Stimulated activated naive B cell treated with anti-CD40 and anti-IgM and Interleukin-4, amounts not matched to agents 10 μg/mL and 1 μg/mL and 100 μg/mL, for 72 hours (primary cell): ENCODE measurements around the gene GYG1.

Experiments
- ATAC-seq, 2 donors: fragments of 150-1000 bp; cut with Tn5 transposase; replicated peaks; 2 replicates each; pipeline ENCODE4 v1.10.0; 2021; ENCODE audit warnings: moderate library complexity in 1 of 2
- DNase-seq: peaks from one replicate; pipeline ENCODE4 v3.0.0; 2021
- H3K27ac Mint-ChIP-seq: one replicate; pipeline ENCODE4 v1.8.0; 2022; ENCODE audit warnings: mild to moderate bottlenecking, mixed read lengths
- H3K27me3 Mint-ChIP-seq, 2 donors: one replicate each; pipeline ENCODE4 v1.8.0; 2022; ENCODE audit warnings: mixed read lengths in 2 of 2
- H3K36me3 Mint-ChIP-seq, 2 donors: one replicate each; pipeline ENCODE4 v1.8.0; 2022; ENCODE audit warnings: mixed read lengths in 2 of 2, mild to moderate bottlenecking in 1 of 2
- H3K4me1 Mint-ChIP-seq, 2 donors: one replicate each; pipeline ENCODE4 v1.8.0; 2022; ENCODE audit warnings: mixed read lengths in 2 of 2, mild to moderate bottlenecking in 1 of 2
- H3K4me3 Mint-ChIP-seq, 2 donors: one replicate each; pipeline ENCODE4 v1.8.0; 2022; ENCODE audit warnings: mild to moderate bottlenecking in 2 of 2, mixed read lengths in 2 of 2, moderate library complexity in 1 of 2
- H3K9me3 Mint-ChIP-seq, 2 donors: one replicate each; pipeline ENCODE4 v1.8.0; 2022; ENCODE audit warnings: mixed read lengths in 2 of 2, mild to moderate bottlenecking in 1 of 2

The GYG1 gene

DNA sequence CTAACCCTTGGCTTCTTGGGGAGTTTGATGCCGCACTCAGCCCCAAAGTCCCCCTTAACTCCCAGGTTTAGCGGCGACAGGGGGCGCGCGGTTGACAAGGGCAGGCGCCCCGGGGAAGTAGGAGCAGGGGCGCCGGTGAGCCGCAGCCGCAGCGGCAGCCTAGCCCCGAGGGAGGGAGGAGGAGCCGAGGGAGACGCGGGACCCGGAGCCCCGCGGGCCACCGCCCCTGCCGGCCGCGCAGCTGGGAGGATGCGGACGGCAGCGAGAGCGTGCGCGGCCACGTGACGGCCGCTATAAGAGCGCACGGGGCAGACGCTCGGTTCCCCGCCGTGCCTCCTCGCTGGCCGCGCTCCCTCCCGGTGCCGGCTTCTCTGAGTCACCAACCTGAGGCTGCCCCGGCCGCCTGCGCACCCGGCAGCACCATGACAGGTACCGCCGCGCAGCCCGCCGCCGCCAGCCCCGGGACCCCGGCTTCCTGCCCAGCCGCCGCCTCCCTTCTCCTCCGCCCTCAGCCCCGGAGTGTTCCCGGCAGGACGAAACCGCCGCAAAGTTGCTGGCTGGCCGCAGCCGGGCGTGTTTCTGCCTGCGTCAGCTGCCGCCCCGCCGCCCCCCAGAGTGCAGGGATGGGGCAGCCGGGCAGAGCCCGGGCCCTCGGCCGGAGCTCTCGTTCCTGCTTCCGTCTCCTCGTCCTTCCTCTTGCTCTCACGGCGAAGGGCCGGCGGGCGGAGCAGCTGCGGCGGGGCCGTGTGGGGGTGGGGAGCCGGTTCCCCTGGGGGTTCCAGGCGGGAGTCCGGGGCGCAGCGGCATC is at the start of gene GYG1:
Gene GYG1, plus strand, starts transcription at position 322 of the 808 bp plus-strand sequence. Its CDS starts 101 bp downstream, at position 423.
- Mint-ChIP-seq H3K9me3 (no peaks in the 10 kb centered on the region), H3K4me3 (peak within 1 kb of the TSS; percentile 84 to 90), H3K4me1 (peaks cover 10 to 24% of the 10 kb centered on the region in 2 donors), H3K36me3 (peaks cover 8 to 9% of the 10 kb centered on the region in 2 donors), H3K27me3 (no peaks in the 10 kb centered on the region), H3K27ac (peak within 1 kb of the TSS; percentile 80)
- ATAC-seq: peak; percentile 94 to 95
- DNase-seq: peak; percentile 76

DNA sequence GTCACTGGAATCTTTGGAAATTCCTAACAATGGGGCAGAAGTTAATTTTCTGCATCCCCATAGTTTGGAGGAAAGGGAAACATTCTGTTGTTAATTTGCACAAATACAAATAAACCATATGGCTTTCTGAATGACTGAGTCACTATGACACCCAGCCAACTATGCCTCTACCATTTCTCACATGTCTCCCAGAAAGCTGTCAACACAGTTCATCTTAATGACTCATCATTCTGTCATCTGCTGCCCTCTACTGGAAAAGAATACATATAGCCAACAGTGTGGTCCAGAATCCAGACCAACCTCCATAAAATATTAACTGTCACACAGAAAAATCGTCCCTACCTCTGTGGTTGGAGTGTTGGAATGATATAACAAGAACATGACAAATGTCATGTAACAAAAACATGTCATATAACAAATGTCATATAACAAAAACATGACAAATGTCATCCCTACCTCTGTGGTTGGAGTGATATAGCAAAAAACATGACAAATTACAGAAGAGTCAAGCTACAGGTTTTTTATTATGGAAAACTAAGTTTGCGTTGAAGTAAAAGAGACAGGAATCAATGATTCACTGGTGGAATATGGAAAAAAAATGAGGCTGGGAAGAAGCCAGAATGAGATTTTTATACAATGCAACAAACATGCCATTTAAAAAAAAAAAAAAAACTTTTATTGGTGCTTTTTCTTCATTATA is 47.7 kb upstream of the GYG1 start:
- Mint-ChIP-seq H3K4me1 (peaks cover 0 to 2% of the 10 kb centered on the region in 2 donors), H3K27me3 (peaks cover 6 to 11% of the 10 kb centered on the region in 2 donors), H3K4me3 (no peak overlapping the region), H3K9me3 (no peaks in the 10 kb centered on the region), H3K36me3 (no peaks in the 10 kb centered on the region), H3K27ac (no peak overlapping the region)
- ATAC-seq (peak; percentile 92 to 98), DNase-seq (peak; percentile 9)

DNA sequence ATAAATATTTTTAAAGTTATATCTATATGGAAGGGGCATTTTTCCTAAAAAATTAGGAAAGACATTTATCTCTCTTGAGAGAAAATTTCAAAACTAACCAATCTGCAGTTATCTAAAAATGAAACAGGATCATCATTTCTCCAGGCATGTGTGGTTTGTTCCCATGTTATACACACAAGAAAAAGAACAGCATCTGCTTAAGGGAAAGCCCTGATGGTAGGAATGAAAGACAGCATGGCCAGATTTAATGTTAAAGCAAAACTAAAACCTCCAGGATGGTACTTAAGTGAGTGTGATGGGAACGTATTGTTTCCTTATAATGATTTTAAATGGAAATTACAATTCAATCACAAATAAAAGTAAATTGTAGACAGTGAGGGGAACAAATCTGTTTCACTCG is 46.2 kb upstream of the GYG1 start:
- no peak for ATAC-seq
- H3K27me3 Mint-ChIP-seq: peaks cover under 1 to 5% of the 10 kb centered on the region in 2 donors
- no peak overlapping the region for H3K27ac Mint-ChIP-seq
- H3K4me3 Mint-ChIP-seq: no peak overlapping the region
- no peak for DNase-seq
- H3K4me1 Mint-ChIP-seq: peaks cover 0 to 2% of the 10 kb centered on the region in 2 donors
- no peaks in the 10 kb centered on the region for H3K36me3 Mint-ChIP-seq
- H3K9me3 Mint-ChIP-seq: no peaks in the 10 kb centered on the region

DNA sequence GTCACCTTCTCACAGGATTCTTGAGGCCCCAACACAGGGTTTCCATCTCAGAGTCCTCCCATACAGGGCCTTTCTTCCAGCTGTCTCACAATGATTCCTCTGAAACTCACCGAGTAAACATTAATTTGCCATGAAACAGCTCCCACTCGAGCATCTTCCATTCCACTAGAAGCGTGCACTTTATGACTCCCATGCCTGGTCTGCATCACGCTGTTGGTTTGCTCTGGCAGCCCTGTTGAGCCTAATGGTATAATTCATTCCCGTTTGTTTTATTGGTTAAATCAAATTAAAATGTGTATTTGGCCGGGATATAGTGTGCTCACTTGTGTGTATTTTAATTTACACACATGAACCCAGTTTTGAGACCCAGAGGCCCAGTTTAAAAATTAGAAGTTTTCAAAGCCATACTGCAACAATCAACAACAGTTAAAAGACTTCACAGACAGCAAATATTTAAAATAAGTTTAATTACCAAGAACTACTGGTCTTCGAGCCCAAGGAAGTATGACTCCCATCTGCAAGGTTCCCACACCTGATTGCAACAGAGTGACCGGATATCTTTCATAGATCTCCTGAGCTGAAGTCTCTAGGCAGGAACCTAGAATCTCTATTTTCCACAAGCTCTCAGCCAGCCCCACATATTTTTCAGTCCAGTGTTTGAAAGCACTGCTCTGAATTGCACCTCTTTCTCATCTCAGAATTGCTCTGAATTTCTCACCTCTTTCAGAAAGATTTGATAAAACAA is 42.3 kb upstream of the GYG1 start:
- DNase-seq: no peak
- H3K4me1 Mint-ChIP-seq: no peaks in the 10 kb centered on the region
- H3K27ac Mint-ChIP-seq: no peak overlapping the region
- H3K36me3 Mint-ChIP-seq: no peaks in the 10 kb centered on the region
- no peaks in the 10 kb centered on the region for H3K9me3 Mint-ChIP-seq
- H3K4me3 Mint-ChIP-seq: no peak overlapping the region
- H3K27me3 Mint-ChIP-seq: peaks cover 0 to 5% of the 10 kb centered on the region in 2 donors
- ATAC-seq: no peak

DNA sequence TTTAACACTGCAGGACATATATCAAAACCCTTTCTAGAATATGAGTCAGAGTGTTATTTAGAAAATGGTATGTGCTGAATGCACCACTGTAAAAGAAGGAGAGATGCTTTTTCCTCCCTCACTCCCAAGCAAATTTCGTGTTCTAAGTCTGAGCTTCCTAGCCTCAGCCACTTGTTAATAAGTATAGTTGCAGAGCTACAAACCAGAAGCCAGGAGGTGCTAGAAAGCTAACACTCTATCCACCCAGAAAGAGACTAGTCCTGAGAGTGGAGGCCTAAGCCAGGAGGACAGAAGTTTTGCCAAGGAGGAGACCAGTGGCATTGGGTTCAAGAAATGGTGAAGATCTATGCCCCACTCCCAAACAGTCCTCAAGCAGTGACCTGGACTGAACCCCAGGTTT is 40.5 kb upstream of the GYG1 start:
- H3K4me3 Mint-ChIP-seq: no peak overlapping the region
- no peak overlapping the region for H3K27ac Mint-ChIP-seq
- H3K36me3 Mint-ChIP-seq: no peaks in the 10 kb centered on the region
- no peak for ATAC-seq
- DNase-seq: no peak
- peaks cover 0 to 5% of the 10 kb centered on the region in 2 donors for H3K27me3 Mint-ChIP-seq
- H3K9me3 Mint-ChIP-seq: no peaks in the 10 kb centered on the region
- H3K4me1 Mint-ChIP-seq: no peaks in the 10 kb centered on the region

DNA sequence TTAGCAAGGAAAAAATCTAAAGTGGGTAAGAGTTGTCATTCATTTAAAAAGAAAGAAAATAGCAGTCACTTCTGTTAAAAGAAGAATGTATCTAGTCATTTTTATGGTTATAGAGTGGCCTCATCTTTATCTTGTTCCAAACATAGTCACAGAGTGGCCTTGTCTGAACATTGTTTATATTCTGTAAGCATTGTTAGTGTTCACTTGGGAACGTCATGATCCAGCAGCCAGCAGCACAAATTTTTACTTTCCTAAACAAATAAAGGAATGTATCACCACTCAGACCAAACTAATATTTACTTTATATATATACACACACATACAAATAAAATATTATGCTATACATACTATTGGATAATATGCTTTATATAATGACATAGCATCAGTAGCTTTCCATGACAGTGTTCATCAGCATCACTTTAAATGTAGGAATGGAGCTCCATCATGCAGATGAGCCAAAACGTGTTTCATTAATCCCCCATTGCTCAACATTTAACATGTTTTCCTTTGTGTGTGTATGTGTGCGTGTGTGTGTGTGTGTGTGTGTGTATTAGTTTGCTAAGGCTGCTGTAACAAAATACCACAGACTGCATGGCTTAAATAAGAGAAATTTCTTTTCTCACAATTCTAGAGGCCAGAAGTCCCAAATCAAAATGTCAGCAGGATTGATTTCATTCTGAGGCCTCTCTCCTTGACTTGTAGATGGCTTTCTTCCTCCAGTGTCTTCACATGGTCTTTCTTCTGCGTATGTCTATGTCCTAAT is 39.6 kb upstream of the GYG1 start:
- no peaks in the 10 kb centered on the region for H3K36me3 Mint-ChIP-seq
- H3K27me3 Mint-ChIP-seq: peaks cover 0 to 8% of the 10 kb centered on the region in 2 donors
- no peaks in the 10 kb centered on the region for H3K4me1 Mint-ChIP-seq
- no peak overlapping the region for H3K27ac Mint-ChIP-seq
- DNase-seq (no peak), ATAC-seq (no peak)
- no peaks in the 10 kb centered on the region for H3K9me3 Mint-ChIP-seq
- H3K4me3 Mint-ChIP-seq: no peak overlapping the region

DNA sequence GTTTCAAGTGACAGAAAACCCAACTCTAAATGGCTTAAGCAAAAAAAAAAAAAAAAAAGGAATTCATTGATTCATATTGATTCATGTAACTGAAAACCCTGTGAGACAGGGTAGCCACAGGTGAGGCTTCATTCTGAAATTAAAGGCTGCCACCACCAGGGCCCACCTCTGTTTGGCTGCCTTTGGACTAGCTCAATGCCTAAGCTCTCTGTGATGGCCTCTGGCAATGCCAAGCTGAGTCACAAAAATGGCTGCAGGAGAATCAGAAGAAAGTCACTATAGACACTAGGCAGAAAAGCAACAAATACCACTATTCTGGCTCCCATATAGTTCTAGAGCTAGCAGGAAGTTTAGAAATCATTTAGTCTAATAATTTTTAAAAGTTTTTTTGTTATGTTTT is 38.2 kb upstream of the GYG1 start:
- Mint-ChIP-seq H3K4me3 (no peak overlapping the region), H3K4me1 (no peaks in the 10 kb centered on the region), H3K36me3 (no peaks in the 10 kb centered on the region), H3K27ac (no peak overlapping the region), H3K9me3 (no peaks in the 10 kb centered on the region), H3K27me3 (peaks cover 0 to 13% of the 10 kb centered on the region in 2 donors)
- no peak for ATAC-seq
- DNase-seq: no peak

DNA sequence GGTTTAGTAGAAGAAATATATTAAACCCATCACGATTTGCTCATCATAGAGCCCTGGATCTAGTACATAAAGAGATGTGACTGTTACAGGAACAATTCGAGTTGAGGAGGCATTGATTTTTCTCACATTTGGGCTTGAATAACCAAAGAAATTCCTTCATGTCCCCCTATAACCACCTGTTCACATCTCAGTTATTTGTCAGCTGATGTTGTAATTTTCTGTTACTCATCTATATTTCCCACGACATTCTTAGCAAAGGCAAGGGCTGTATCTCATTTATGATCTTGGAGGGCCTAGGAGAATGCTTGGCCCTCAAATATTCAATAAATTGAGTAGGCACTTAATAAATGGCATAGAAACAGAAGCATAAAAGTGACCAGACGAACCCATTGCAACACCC is 36.4 kb upstream of the GYG1 start:
- ATAC-seq: no peak
- no peak for DNase-seq
- no peak overlapping the region for H3K4me3 Mint-ChIP-seq
- no peak overlapping the region for H3K27ac Mint-ChIP-seq
- H3K27me3 Mint-ChIP-seq: peaks cover 6 to 15% of the 10 kb centered on the region in 2 donors
- H3K4me1 Mint-ChIP-seq: no peaks in the 10 kb centered on the region
- no peaks in the 10 kb centered on the region for H3K36me3 Mint-ChIP-seq
- no peaks in the 10 kb centered on the region for H3K9me3 Mint-ChIP-seq

DNA sequence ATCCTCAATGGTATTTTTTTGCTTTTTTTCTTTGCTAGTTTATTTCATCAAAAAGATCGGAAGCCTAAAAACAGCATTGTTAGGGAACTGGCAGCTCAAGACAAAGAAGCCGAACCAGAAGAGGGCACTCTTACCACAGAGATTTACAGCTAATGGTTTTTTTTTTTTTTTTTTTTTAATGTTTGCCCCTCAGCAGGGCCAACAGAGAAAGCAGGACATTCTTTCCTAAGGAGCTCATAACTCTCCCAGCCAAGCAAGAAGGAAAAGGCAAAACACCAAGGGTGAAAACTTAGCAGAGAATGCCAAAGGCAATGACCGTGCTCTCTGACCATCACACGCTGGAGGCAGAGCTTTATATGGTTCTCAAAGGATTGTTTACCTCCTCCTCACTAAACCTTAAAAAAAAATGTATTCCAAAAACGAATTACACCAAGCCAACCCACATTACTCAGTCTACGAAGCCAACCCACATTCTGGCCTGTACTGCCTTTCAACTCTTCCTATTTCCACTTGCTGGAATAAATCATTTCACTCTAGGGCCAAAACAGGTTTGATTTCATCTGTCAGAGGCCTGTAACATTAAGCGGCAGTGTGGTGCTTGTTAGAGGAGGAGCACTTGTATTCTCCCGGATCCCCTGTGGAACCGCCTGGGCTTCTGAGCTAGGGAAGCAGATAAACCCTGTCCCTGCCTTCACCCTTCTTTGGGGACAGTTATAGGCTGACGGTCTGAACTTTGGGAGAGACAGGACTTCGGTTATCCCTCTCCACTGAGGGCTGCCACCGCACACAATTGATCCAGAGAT is 35.6 kb upstream of the GYG1 start:
- peaks cover 6 to 16% of the 10 kb centered on the region in 2 donors for H3K27me3 Mint-ChIP-seq
- no peak overlapping the region for H3K27ac Mint-ChIP-seq
- H3K36me3 Mint-ChIP-seq: no peaks in the 10 kb centered on the region
- H3K4me1 Mint-ChIP-seq: no peaks in the 10 kb centered on the region
- ATAC-seq: no peak
- DNase-seq: no peak
- H3K4me3 Mint-ChIP-seq: no peak overlapping the region
- no peaks in the 10 kb centered on the region for H3K9me3 Mint-ChIP-seq

DNA sequence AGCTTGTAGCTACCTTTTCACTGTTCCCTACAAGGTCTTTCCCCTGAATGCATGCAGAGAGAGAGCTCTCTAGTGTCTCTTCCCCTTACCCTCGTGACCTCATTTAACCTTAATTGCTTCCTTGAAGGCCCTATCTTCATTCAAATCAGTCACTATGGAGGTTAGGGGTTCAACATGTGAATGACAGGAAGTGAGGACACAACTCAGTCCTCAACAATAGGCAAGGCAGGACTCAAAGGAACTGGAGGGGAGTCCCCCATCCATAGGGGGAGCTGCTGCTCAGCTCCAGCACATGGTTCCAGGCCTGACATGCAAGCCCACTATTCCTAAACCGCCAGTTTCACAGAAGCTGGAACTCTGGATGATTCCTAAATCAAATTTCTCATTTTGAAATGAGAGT is 33.8 kb upstream of the GYG1 start:
- no peaks in the 10 kb centered on the region for H3K4me1 Mint-ChIP-seq

DNA sequence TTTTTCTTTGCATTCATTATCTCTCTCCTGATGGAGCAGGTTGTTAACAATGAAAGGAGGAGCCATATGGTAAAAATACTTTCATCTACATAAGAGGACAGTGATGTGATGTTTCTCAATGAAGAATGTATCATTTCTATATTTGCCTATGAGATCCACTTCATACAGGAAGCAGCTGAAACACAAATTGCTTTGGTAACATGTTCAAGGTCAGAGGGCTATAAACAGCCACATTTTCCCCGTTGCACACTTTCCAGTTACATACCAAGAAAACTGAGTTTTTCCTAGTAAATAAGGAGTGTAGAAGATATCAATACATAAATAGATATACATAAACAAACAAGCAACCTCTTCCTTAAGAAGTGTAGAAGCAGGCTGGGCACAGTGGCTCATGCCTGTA is 32.6 kb upstream of the GYG1 start:
- no peak overlapping the region for H3K27ac Mint-ChIP-seq
- H3K27me3 Mint-ChIP-seq: peaks cover 12 to 21% of the 10 kb centered on the region in 2 donors
- H3K4me1 Mint-ChIP-seq: no peaks in the 10 kb centered on the region
- ATAC-seq: no peak
- DNase-seq: no peak
- H3K9me3 Mint-ChIP-seq: no peaks in the 10 kb centered on the region
- H3K4me3 Mint-ChIP-seq: no peak overlapping the region
- H3K36me3 Mint-ChIP-seq: no peaks in the 10 kb centered on the region

More for the DNA sequence above, 33.8 kb upstream of the GYG1 start:
- no peak overlapping the region for H3K4me3 Mint-ChIP-seq
- peaks cover 12 to 21% of the 10 kb centered on the region in 2 donors for H3K27me3 Mint-ChIP-seq
- H3K9me3 Mint-ChIP-seq: no peaks in the 10 kb centered on the region
- ATAC-seq (peak; percentile 29 to 33), DNase-seq (no peak)
- no peaks in the 10 kb centered on the region for H3K36me3 Mint-ChIP-seq
- H3K27ac Mint-ChIP-seq: no peak overlapping the region

DNA sequence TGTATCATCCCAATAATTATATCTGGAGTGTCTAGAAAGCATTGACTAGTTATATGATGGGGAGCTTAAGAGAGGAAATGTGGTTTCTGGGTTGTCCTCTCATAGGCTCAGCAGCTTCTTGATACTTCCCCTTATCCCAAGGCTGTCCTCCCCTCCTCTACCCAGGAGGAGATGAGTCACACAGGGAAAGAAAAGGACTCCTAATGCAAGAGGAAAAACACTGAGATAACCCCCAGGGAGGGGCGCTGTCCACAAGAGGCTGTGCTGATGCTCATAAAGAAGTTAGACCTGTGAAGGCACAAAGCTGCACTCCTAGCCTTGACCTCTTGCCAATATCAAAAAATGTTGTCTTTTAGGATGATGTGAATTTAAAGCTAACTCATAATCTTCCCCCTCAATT is 28.8 kb upstream of the GYG1 start:
- DNase-seq: no peak
- Mint-ChIP-seq H3K4me1 (no peaks in the 10 kb centered on the region), H3K4me3 (no peak overlapping the region), H3K36me3 (no peaks in the 10 kb centered on the region), H3K27me3 (peaks cover 12 to 13% of the 10 kb centered on the region in 2 donors), H3K27ac (no peak overlapping the region), H3K9me3 (no peaks in the 10 kb centered on the region)
- ATAC-seq: no peak

DNA sequence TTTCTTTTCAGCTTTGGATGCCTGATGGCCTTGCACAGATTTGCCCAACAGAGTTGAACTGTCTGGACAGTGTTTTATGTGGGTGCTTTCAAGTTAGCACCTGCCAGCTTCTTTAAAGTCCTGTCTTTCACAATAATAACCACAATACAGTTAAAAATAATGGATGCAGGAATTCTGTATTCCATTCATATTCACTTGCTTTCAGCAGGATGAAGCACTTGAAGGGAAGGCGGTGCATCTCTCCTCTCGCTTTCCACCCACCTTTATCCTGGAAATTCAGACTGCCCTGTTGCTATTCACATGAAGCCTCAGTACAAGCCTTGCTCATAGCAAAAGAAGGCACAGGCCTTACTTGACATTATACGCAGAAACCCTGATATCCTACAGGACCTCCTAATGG is 26.5 kb upstream of the GYG1 start:
- ATAC-seq (no peak), DNase-seq (no peak)
- H3K4me3 Mint-ChIP-seq: no peak overlapping the region
- H3K27ac Mint-ChIP-seq: no peak overlapping the region
- peaks cover 6 to 8% of the 10 kb centered on the region in 2 donors for H3K27me3 Mint-ChIP-seq
- H3K4me1 Mint-ChIP-seq: no peaks in the 10 kb centered on the region
- H3K36me3 Mint-ChIP-seq: no peaks in the 10 kb centered on the region
- no peaks in the 10 kb centered on the region for H3K9me3 Mint-ChIP-seq
